ENCODE measurements around the gene HIP1R. TPM values are rescaled to one million over a fixed set of nuclear protein-coding genes. Genes with fewer than 3 reads are reported as not detected.

Gene HIP1R
- total RNA-seq, 6 donors from 2014 or later: 34.2 to 137 (median 46.9) TPM

DNA sequence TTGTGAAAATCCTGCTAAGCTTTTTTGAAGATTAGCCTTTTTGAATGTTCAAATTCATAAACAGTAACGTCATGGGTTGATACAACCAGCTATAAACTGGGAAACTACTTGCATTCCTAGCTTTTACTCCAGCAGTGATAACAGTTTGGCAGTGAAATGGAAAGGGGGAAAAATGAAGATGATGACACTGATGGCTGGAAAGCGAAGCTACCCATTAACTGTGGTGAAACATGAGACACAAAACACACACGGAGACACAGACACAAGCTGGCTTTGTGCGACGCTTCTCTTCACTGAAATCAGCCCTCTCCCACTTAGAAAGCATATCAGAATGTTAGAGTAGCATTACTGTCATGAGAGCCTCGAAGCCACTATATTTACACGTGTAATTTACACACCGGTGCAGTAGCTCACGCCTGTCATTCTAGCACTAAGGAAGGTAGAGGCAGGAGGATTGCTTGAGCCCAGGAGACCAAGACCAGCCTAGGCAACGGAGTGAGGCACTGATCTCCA is 45.0 kb downstream of the HIP1R start:
- H3K4me1 ChIP-seq: peaks cover 54 to 93% (median 76%) of the 10 kb centered on the region in 4 donors
- peak in 1 of 2 donors; percentile 69 for ATAC-seq (ENCODE audit: low FRiP score in 2 of 2)
- no peaks in the 10 kb centered on the region for H3K9me3 ChIP-seq
- H3K27ac ChIP-seq: peak overlapping the region in 2 of 4 donors; percentile 38 to 75
- H3K27me3 ChIP-seq: no peaks in the 10 kb centered on the region
- peaks cover 0 to 3% (median 0%) of the 10 kb centered on the region in 4 donors for H3K36me3 ChIP-seq
- TF ChIP-seq EP300 (IDR thresholded peaks at IDR 0.05): no peak
- no peak for DNase-seq
- no peak overlapping the region for H3K4me3 ChIP-seq
- 73 to 80% methylated on average over 10 of the region's 10 CpGs for WGBS, 2 donors

DNA sequence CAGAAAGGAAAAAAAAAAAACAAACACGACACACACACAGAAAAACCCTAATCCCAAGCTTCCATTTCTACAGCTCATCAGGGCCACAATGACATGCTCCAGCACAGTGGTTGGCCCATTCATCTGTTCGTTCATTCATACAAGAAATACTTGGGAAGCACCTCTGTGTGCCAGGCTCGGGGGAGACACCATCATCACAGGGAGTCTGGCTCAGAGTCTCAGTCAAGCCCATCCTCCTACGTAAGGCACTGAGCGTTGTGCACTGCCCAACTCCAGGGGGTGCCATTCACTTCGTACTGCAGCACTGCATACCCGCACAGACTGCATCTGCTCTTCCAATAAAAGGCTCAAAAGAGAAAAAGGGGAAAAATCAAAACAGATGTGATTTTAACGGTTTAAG is 45.4 kb downstream of the HIP1R start:
- Histone ChIP-seq H3K27me3 (no peaks in the 10 kb centered on the region), H3K27ac (peak overlapping the region in 2 of 4 donors; percentile 38 to 75), H3K9me3 (no peaks in the 10 kb centered on the region), H3K4me3 (no peak overlapping the region), H3K4me1 (peaks cover 51 to 89% (median 72%) of the 10 kb centered on the region in 4 donors), H3K36me3 (peaks cover 0 to 3% (median 0%) of the 10 kb centered on the region in 4 donors)
- DNase-seq (peak in 1 of 2 donors; percentile 32), ATAC-seq (ENCODE audit: low FRiP score in 2 of 2) (peak in 1 of 2 donors; percentile 79)
- no peak for TF ChIP-seq POLR2A (IDR thresholded peaks at IDR 0.05)
- TF ChIP-seq, protein P1, sequence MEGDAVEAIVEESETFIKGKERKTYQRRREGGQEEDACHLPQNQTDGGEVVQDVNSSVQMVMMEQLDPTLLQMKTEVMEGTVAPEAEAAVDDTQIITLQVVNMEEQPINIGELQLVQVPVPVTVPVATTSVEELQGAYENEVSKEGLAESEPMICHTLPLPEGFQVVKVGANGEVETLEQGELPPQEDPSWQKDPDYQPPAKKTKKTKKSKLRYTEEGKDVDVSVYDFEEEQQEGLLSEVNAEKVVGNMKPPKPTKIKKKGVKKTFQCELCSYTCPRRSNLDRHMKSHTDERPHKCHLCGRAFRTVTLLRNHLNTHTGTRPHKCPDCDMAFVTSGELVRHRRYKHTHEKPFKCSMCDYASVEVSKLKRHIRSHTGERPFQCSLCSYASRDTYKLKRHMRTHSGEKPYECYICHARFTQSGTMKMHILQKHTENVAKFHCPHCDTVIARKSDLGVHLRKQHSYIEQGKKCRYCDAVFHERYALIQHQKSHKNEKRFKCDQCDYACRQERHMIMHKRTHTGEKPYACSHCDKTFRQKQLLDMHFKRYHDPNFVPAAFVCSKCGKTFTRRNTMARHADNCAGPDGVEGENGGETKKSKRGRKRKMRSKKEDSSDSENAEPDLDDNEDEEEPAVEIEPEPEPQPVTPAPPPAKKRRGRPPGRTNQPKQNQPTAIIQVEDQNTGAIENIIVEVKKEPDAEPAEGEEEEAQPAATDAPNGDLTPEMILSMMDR (IDR thresholded peaks at IDR 0.05): peak in 3 of 6 experiments; percentile 8 to 23 (median 12)
- WGBS, 2 donors: 70% methylated on average over 8 of the region's 8 CpGs

DNA sequence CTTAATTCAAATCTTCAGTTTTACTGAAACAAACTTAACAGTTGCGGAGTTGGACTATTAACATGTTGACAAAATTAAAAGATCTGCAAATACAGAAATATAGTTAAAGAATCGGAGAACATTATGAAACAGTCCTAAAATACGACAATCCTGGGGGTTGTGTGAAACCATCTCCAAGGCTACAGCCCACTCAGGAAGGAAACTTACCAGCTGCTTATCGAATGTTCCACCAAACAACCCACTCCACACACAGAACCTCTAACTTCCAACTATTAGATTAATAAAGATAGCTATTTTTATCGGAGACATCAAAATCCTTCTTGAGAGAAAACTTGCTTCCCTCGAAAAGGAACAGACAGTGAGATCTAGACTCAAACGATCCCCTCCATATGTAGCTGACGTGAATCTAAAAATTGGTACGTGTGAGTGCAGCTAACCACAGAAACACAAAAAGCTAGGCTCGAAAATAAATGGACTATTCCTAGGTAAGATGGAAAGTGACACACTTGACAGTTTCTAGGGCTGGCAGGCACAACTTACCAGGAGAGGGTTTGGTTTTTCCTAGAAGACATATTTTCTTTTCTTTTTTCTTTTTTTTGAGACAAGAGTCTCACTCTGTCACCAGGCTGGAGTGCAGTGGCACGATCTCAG is 47.8 kb downstream of the HIP1R start:
- TF ChIP-seq EP300 (IDR thresholded peaks at IDR 0.05) (no peak), POLR2AphosphoS5 (IDR thresholded peaks at IDR 0.05) (no peak), POLR2A (IDR thresholded peaks at IDR 0.05) (no peak)
- TF ChIP-seq, protein P1 (IDR thresholded peaks at IDR 0.05): no peak
- Histone ChIP-seq H3K36me3 (peaks cover 0 to 3% (median 0%) of the 10 kb centered on the region in 4 donors), H3K4me3 (no peak overlapping the region), H3K9me3 (no peaks in the 10 kb centered on the region), H3K27ac (peak overlapping the region in 2 of 4 donors; percentile 49 to 54), H3K27me3 (no peaks in the 10 kb centered on the region), H3K4me1 (peaks cover 50 to 88% (median 72%) of the 10 kb centered on the region in 4 donors)
- ATAC-seq (ENCODE audit: low FRiP score in 2 of 2) (no peak), DNase-seq (no peak)
- 56 to 65% methylated on average over 11 of the region's 11 CpGs for WGBS, 2 donors

DNA sequence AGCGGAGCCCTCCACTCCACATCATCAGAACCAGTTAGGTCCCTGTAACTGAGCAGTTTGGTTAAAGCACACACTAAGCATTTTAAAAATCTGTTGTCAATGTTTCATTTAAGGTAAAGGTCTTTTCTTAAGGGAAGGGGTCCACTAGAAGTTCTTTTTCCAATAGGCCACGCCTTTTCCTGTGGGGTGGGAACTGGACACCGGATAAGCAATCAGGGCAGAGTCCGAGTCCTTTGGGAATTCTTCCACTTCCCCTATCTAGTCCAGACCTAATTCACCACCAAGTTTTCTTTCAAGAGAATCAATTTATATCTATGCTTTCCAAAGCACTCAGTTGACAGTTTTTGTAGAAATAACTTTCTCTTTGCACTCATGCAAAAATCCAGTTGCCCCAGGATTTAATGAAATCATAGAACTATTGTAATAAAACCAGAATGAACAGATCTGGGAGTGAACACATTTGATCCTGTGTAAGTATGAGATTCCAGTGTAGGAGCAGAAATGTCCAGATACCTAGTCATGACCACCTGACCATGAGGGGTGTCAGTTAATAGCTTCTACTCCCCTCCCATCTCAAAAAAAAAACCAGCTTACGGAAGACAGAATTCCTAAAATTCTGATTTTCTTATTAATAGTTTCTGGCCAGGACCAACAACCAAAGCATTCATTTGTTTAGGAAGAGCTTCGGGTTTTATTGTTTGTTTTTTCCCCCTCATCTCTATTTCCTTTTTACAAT is 49.0 kb downstream of the HIP1R start:
- H3K27ac ChIP-seq: peak overlapping the region in 2 of 4 donors; percentile 49 to 57
- WGBS, 2 donors: 62 to 66% methylated on average over 6 of the region's 6 CpGs
- H3K27me3 ChIP-seq: no peaks in the 10 kb centered on the region
- no peaks in the 10 kb centered on the region for H3K36me3 ChIP-seq
- no peak overlapping the region for H3K4me3 ChIP-seq
- H3K4me1 ChIP-seq: peaks cover 53 to 89% (median 74%) of the 10 kb centered on the region in 4 donors
- TF ChIP-seq POLR2AphosphoS5 (IDR thresholded peaks at IDR 0.05) (no peak), POLR2A (IDR thresholded peaks at IDR 0.05) (no peak), EP300 (IDR thresholded peaks at IDR 0.05) (no peak)
- TF ChIP-seq, protein P1 (IDR thresholded peaks at IDR 0.05): no peak
- DNase-seq (no peak), ATAC-seq (ENCODE audit: low FRiP score in 2 of 2) (no peak)
- H3K9me3 ChIP-seq: no peaks in the 10 kb centered on the region

DNA sequence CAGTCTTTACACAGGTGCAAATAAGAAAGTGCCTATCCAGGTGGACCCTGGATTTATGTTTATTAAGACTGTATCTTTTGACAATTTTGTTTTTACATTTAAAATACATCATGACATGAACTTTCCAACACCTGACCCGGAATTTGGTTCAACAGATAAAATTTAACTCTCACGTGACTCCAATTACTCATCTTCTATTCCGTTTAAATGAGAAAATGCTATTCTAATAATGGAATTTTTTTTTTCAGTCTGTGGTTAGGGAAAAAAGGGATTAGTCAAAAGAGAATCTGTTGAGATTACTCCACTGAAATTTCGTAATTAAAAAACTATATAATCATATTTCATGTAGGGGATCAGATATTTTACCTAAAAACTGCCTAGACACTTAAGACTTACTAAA is 49.6 kb downstream of the HIP1R start:
- ATAC-seq (ENCODE audit: low FRiP score in 2 of 2) (no peak), DNase-seq (no peak)
- Histone ChIP-seq H3K27ac (peak overlapping the region in 2 of 4 donors; percentile 49 to 57), H3K4me3 (no peak overlapping the region), H3K27me3 (no peaks in the 10 kb centered on the region), H3K9me3 (no peaks in the 10 kb centered on the region), H3K4me1 (peaks cover 53 to 89% (median 74%) of the 10 kb centered on the region in 4 donors), H3K36me3 (no peaks in the 10 kb centered on the region)
- 56 to 60% methylated on average over 4 of the region's 4 CpGs for WGBS, 2 donors
- TF ChIP-seq, protein P1 (IDR thresholded peaks at IDR 0.05): no peak
- TF ChIP-seq EP300 (IDR thresholded peaks at IDR 0.05) (no peak), POLR2A (IDR thresholded peaks at IDR 0.05) (no peak), POLR2AphosphoS5 (IDR thresholded peaks at IDR 0.05) (no peak)

Data from upper lobe of left lung (tissue), 6 donors.